ENCODE measurements around the gene FXR2. TPM values are rescaled to one million over a fixed set of nuclear protein-coding genes. Genes with fewer than 3 reads are reported as not detected.

FXR2 gene
- total and polyA plus RNA-seq, 9 of the 15 experiments (the other 6 are each of a cell fraction or from before 2014, with no cell fraction given), result 2.0 to 49.3 (median 24.5) TPM

DNA sequence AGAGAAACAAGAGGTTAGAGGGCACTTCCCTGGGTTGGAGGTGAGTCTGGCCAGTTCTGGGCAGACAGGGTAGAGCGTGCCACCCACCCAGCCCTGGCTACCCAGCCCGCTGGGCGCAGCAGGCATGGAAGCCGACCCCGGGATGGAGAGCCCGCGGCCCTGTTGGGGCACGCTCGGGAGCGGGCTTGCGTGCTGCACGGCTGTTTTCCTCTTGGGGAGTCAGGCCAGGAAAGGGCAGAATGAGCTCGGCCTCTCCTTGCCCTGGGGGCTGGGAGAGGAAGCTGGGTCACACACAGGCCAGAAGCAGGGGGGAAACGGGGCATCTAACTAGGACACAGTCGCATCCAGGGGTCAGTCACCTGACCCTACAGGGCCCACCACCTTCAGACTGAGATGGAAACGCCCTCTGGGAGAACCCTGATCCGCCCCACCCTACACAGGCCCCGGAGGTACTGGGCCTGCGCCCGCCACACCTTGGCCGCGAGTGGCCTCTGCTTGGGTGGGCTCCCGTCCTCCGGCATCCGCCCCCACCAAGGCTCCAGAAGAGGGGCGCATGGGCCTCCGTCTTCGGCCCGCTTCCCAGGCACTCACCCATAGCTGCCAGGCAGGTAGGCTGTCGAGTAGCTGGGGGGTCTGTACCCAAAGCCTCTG is 26.0 kb downstream of the FXR2 start:
- intact Hi-C loops (cut with micrococcal nuclease) (loop anchor here (5.0 kb wide), 1 partner anchor 99 kb away; the partner anchor contains the start of genes TP53 and WRAP53), in situ Hi-C loops (cut with MboI) (no loop called here)
- Histone ChIP-seq H3K9ac (ENCODE audit: insufficient read depth in 1 of 2, low read depth in 2 of 2, low read length in 2 of 2) (peak overlapping the region; percentile 53 to 85), H4K20me1 (replicated peaks; ENCODE audit: control insufficient read depth, insufficient read depth, low read length) (no peaks in the 10 kb centered on the region), H2AFZ (ENCODE audit: low read depth, low read length) (no peak overlapping the region), H3K27ac (ENCODE audit: extremely low read depth, low read depth, low read length) (peak overlapping the region; percentile 71; the same call in 2 of the 3 replicates), H3K9me1 (ENCODE audit: control insufficient read depth, insufficient read depth, low read length) (no peaks in the 10 kb centered on the region), H3K9me3 (replicated peaks; ENCODE audit: control insufficient read depth, insufficient read depth, low read depth, low read length) (no peaks in the 10 kb centered on the region), H3K4me1 (replicated peaks in 1 of 2; ENCODE audit: control insufficient read depth in 2 of 2, insufficient read depth in 2 of 2, low read length in 2 of 2) (peaks cover 28 to 50% of the 10 kb centered on the region in 2 experiments), H3K27me3 (ENCODE audit: control insufficient read depth in 2 of 2, insufficient read depth in 2 of 2, low read length in 2 of 2) (no peaks in the 10 kb centered on the region), H3K36me3 (ENCODE audit: control insufficient read depth, insufficient read depth, low read length) (peaks cover 67% of the 10 kb centered on the region), H3K4me3 (no peak overlapping the region), H3K4me2 (ENCODE audit: insufficient read depth, low read length) (peak overlapping the region; percentile 63), H3K79me2 (ENCODE audit: control insufficient read depth, insufficient read depth, low read length) (peaks cover 50% of the 10 kb centered on the region)
- ChIA-PET CTCF (ENCODE audit: low intra/inter-chr PET ratio) (no interaction called here), POLR2A (interaction anchor here (1.0 to 1.7 kb wide), 5 partner anchors 8 to 115 kb away, joined by 3 to 6 read pairs (median 3); partner anchors contain the start of gene CD68)
- FAIRE-seq (no peak), ATAC-seq (no peak), DNase-seq (ENCODE audit: extremely low read depth in 1 of 4, low spot score in 3 of 4) (no peak)
- 85% methylated on average over 14 of the region's 30 CpGs for WGBS (ENCODE audit: insufficient coverage, low coverage, missing lambda C conversion rate)
- BruUV-seq (replicated peaks), result no TSS peak
- TF ChIP-seq BRCA1 (IDR thresholded peaks at IDR 0.05), result no peak
- no peak for TF ChIP-seq BRCA1 (CRISPR knock-in tag; IDR thresholded peaks at IDR 0.05)
- TF ChIP-seq RBFOX2 (IDR thresholded peaks at IDR 0.05; ENCODE audit: low read depth, low read length), result peak; percentile 31; the same call in 1 of the 2 replicates
- TF ChIP-seq POLR2G (IDR thresholded peaks at IDR 0.05; ENCODE audit: low read depth, low read length), result peak; percentile 22; the same call in 1 of the 2 replicates

Data from K562 (cell line).